OCI-LY7 (cell line): Measurements from ENCODE around the gene CFAP73. TPM values are rescaled to one million over a fixed set of nuclear protein-coding genes. Genes with fewer than 3 reads are reported as not detected.

ENCODE experiments used
- BruUV-seq: library from RNA; stranded (reverse); fragments of 400-500 nt; replicated peaks from 2 replicates; lab custom pipeline; 2021; lab: Mats Ljungman, UMichigan
- CTCF ChIA-PET: fragments of 300-600 bp; sonication (Branson Sonifier 250); formaldehyde crosslinking; loops from one replicate; lab custom pipeline; 2022; ENCODE audit warnings: antibody characterized with exemption; ENCODE audit not compliant: unreplicated experiment; lab: Charles Lee
- POLR2A ChIA-PET: fragments of 300-600 bp; sonication (Branson Sonifier 250); formaldehyde crosslinking; loops from one replicate; lab custom pipeline; 2022; ENCODE audit warnings: antibody characterized with exemption; lab: Charles Lee
- DNase-seq: peaks from one replicate; pipeline ENCODE4 v3.0.0-alpha.2; 2015; ENCODE audit warnings: low spot score
- H2AFZ ChIP-seq: fragments of 200-600 bp; sonication (generic), shearing (Covaris generic); 2 replicates; pipeline ENCODE4 v1.6.1; 2014; ENCODE audit warnings: mild to moderate bottlenecking, antibody characterized with exemption, low read length, moderate library complexity
- H3K27ac ChIP-seq: fragments of 200-600 bp; sonication (generic); 2 replicates; pipeline ENCODE4 v1.5.1; 2014; ENCODE audit warnings: mixed run types, low read depth, mild to moderate bottlenecking, moderate library complexity, low read length, inconsistent platforms; ENCODE audit not compliant: poor library complexity, severe bottlenecking
- H3K36me3 ChIP-seq: fragments of 200-600 bp; sonication (generic); 2 replicates; pipeline ENCODE4 v1.6.1; 2014; ENCODE audit warnings: mild to moderate bottlenecking, antibody characterized with exemption, low read length, moderate library complexity, mixed read lengths; ENCODE audit not compliant: insufficient read depth
- H3K4me1 ChIP-seq: fragments of 200-600 bp; sonication (generic); 2 replicates; pipeline ENCODE4 v1.5.1; 2014; ENCODE audit warnings: mild to moderate bottlenecking, low read length; ENCODE audit not compliant: insufficient read depth, poor library complexity, severe bottlenecking
- H3K4me2 ChIP-seq: fragments of 200-600 bp; sonication (generic); 2 replicates; pipeline ENCODE4 v1.6.1; 2014; ENCODE audit warnings: mild to moderate bottlenecking, low read length
- H3K4me3 ChIP-seq: fragments of 200-600 bp; sonication (generic); 2 replicates; pipeline ENCODE4 v1.5.1; 2014; ENCODE audit warnings: mild to moderate bottlenecking, low read depth, low read length; ENCODE audit not compliant: poor library complexity, severe bottlenecking
- H3K79me2 ChIP-seq: fragments of 200-600 bp; sonication (generic); 2 replicates; pipeline ENCODE4 v1.6.1; 2016; ENCODE audit warnings: low read depth, mild to moderate bottlenecking, low read length, moderate library complexity, mixed read lengths; ENCODE audit not compliant: insufficient read depth
- H3K9me2 ChIP-seq: fragments of 200-600 bp; sonication (generic); 2 replicates; pipeline ENCODE4 v1.6.1; 2016; ENCODE audit warnings: mild to moderate bottlenecking, low read length, mixed read lengths; ENCODE audit not compliant: insufficient read depth
- H3K9me3 ChIP-seq: fragments of 200-600 bp; sonication (generic); 2 replicates; pipeline ENCODE4 v1.6.1; 2014; ENCODE audit warnings: mild to moderate bottlenecking, mixed run types, low read length, mixed read lengths
- H4K20me1 ChIP-seq: fragments of 200-600 bp; sonication (generic); 2 replicates; pipeline ENCODE4 v1.6.1; 2014; ENCODE audit warnings: mild to moderate bottlenecking, antibody characterized with exemption, low read length, moderate library complexity, mixed read lengths; ENCODE audit not compliant: insufficient read depth
- EZH2phosphoT487 ChIP-seq: fragments of 200-600 bp; sonication (generic); IDR thresholded peaks from 2 replicates; pipeline ENCODE4 v1.6.1; 2018; ENCODE audit warnings: low read depth, borderline replicate concordance, mild to moderate bottlenecking, mixed run types, antibody characterized with exemption, low read length, moderate library complexity, mixed read lengths
- intact Hi-C: fragments of 100-400 bp; cut with micrococcal nuclease; formaldehyde crosslinking; loops from one replicate; pipeline ENCODE4 v1.10.0; 2022; ENCODE audit not compliant: unreplicated experiment
- microRNA-seq: library from miRNA; unstranded; fragments of <30 nt; microRNA quantifications from one replicate; pipeline ENCODE4 v1.2.0, GENCODE V29; 2022; ENCODE audit warnings: borderline replicate concordance
- small RNA-seq: library from RNA; depleted of rRNA; stranded (forward); fragments of <200 nt; gene quantifications from one replicate; pipeline ENCODE3, GENCODE V24; 2014
- total RNA-seq, 2 experiments: library from RNA; depleted of rRNA in 1 of 2; stranded (reverse); fragments of >200 nt in 1 of 2; shearing (Covaris generic) in 1 of 2; gene quantifications; 2 replicates each; pipeline ENCODE4 v1.2.3, GENCODE V29; 2014 to 2022
- TF ChIP-seq, protein P1 (sequence below): fragments of 200-600 bp; sonication (generic); conservative IDR thresholded peaks from 2 replicates; pipeline ENCODE4 v1.5.1; 2014; ENCODE audit warnings: mild to moderate bottlenecking, antibody characterized with exemption, low read length, moderate library complexity, mixed read lengths

CFAP73 gene
- total RNA-seq, 2 experiments from 2014 or later, result 26.9 to 37.4 TPM

DNA sequence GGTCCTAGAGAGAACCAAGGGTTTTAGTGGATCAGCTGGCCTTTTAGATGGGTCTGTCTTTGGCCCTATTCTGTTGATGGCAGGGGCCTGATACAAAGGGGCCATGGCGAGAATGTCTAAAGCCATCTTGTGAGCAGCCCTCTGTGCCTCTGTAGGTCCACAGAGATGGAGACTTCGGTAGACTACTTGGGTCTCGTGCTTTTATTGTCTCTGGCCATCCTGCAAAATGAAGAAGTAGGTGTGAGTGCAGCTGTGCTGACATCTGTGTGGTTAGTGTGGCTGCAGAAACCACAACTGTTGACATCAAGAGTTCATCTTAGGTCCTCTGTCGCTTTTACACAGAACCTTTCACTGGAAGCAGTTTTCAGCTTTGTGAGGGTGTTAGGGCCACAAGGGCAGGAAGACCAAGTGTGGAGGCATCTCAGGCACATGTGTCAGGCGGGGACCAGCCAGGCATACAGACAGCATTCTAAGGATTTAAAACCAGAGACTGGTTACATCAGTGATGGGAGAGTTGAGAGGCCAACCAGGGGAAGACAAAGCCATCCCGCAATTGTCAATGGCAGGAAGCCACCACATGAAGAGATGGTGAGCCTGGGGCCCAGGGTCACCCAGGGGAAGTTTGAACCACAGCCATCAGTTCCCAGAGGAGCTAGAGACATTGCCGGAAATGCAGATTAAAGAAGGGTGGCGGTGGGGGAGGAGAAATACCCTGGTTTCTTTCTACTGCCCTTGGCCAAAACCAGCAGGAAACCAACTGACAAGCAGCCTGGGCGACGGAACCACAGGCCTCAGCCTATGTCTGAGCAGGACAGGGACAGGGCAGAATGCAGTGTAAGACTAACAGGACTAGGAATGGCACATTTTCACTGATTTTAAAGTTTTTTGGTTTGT is 58.8 kb downstream of the CFAP73 start:
- Histone ChIP-seq H3K4me2 (peak overlapping the region; percentile 89), H3K36me3 (peaks cover 73% of the 10 kb centered on the region), H3K79me2 (peaks cover 50% of the 10 kb centered on the region), H3K27ac (peak overlapping the region; percentile 99), H4K20me1 (no peaks in the 10 kb centered on the region), H3K4me1 (peaks cover 91% of the 10 kb centered on the region), H2AFZ (no peak overlapping the region), H3K9me2 (no peaks in the 10 kb centered on the region), H3K9me3 (no peaks in the 10 kb centered on the region; the same call in 1 of the 2 replicates), H3K4me3 (peak overlapping the region; percentile 59)
- TF ChIP-seq, protein P1, sequence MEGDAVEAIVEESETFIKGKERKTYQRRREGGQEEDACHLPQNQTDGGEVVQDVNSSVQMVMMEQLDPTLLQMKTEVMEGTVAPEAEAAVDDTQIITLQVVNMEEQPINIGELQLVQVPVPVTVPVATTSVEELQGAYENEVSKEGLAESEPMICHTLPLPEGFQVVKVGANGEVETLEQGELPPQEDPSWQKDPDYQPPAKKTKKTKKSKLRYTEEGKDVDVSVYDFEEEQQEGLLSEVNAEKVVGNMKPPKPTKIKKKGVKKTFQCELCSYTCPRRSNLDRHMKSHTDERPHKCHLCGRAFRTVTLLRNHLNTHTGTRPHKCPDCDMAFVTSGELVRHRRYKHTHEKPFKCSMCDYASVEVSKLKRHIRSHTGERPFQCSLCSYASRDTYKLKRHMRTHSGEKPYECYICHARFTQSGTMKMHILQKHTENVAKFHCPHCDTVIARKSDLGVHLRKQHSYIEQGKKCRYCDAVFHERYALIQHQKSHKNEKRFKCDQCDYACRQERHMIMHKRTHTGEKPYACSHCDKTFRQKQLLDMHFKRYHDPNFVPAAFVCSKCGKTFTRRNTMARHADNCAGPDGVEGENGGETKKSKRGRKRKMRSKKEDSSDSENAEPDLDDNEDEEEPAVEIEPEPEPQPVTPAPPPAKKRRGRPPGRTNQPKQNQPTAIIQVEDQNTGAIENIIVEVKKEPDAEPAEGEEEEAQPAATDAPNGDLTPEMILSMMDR, result no peak
- no peak for TF ChIP-seq EZH2phosphoT487
- intact Hi-C loops, result loop anchor here (1.0 kb wide), 3 partner anchors 9 to 23 kb away; partner anchors contain the start of genes DDX54 and RITA1
- BruUV-seq, result TSS peak; percentile 71
- POLR2A ChIA-PET, result interaction anchor here (1.2 to 13.0 kb wide), 6 partner anchors 9 to 138 kb away, joined by 3 to 183 read pairs (median 6); partner anchors contain the start of genes RITA1 and TPCN1
- CTCF ChIA-PET, result interaction anchor here (0.9 to 1.0 kb wide), 2 partner anchors 9 to 14 kb away, joined by 4 read pairs; no protein-coding TSS in a partner anchor
- DNase-seq, result peak; percentile 98

Small RNAs within 50 kb of the gene (microRNA-seq; reads per million reads assigned to microRNA genes)
- 3.0 reads per million for gene MIR7106

Small RNAs within 50 kb of the gene (small RNA-seq; reads per million reads assigned to genes)
- gene MIR7106 (not detected), gene RF00019 (not detected)

Other genes with a start within 250 kb of the CFAP73 start
- 40.3 and 49.6 TPM in 2 replicates for gene OAS1, start 242.8 kb upstream of the CFAP73 start, total RNA-seq (2014; rRNA removed; shearing (Covaris generic))
- 53.7 and 56.3 TPM in 2 replicates for gene OAS1, start 242.8 kb upstream of the CFAP73 start, total RNA-seq (2022)
- 0.79 and 4.7 TPM in 2 replicates for gene OAS3, start 211.2 kb upstream of the CFAP73 start, total RNA-seq (2014; rRNA removed; shearing (Covaris generic))
- 5.4 and 9.2 TPM in 2 replicates for gene OAS3, start 211.2 kb upstream of the CFAP73 start, total RNA-seq (2022)
- 22.7 and 33.2 TPM in 2 replicates for gene OAS2, start 171.2 kb upstream of the CFAP73 start, total RNA-seq (2014; rRNA removed; shearing (Covaris generic))
- gene OAS2, start 171.2 kb upstream of the CFAP73 start, total RNA-seq (2022), result 46.8 and 52.6 TPM in 2 replicates
- 263 and 293 TPM in 2 replicates for gene DTX1, start 93.0 kb upstream of the CFAP73 start, total RNA-seq (2014; rRNA removed; shearing (Covaris generic))
- 510 and 535 TPM in 2 replicates for gene DTX1, start 93.0 kb upstream of the CFAP73 start, total RNA-seq (2022)
- gene RASAL1, start 14.0 kb upstream of the CFAP73 start, total RNA-seq (2014; rRNA removed; shearing (Covaris generic)), result 69.1 and 89.1 TPM in 2 replicates
- gene RASAL1, start 14.0 kb upstream of the CFAP73 start, total RNA-seq (2022), result 67.5 and 74.4 TPM in 2 replicates
- gene DDX54, start 35.8 kb downstream of the CFAP73 start, total RNA-seq (2014; rRNA removed; shearing (Covaris generic)), result 86.0 and 87.2 TPM in 2 replicates
- gene DDX54, start 35.8 kb downstream of the CFAP73 start, total RNA-seq (2022), result 145 and 150 TPM in 2 replicates
- 72.5 and 90.8 TPM in 2 replicates for gene RITA1, start 36.0 kb downstream of the CFAP73 start, total RNA-seq (2014; rRNA removed; shearing (Covaris generic))
- 59.5 and 68.6 TPM in 2 replicates for gene RITA1, start 36.0 kb downstream of the CFAP73 start, total RNA-seq (2022)
- 72.4 and 96.0 TPM in 2 replicates for gene TPCN1, start 71.7 kb downstream of the CFAP73 start, total RNA-seq (2014; rRNA removed; shearing (Covaris generic))
- 160 and 177 TPM in 2 replicates for gene TPCN1, start 71.7 kb downstream of the CFAP73 start, total RNA-seq (2022)
- 40.6 and 47.1 TPM in 2 replicates for gene SLC8B1, start 185.4 kb downstream of the CFAP73 start, total RNA-seq (2014; rRNA removed; shearing (Covaris generic))
- gene SLC8B1, start 185.4 kb downstream of the CFAP73 start, total RNA-seq (2022), result 57.2 and 69.1 TPM in 2 replicates
- 2.3 and 3.4 TPM in 2 replicates for gene PLBD2, start 208.9 kb downstream of the CFAP73 start, total RNA-seq (2014; rRNA removed; shearing (Covaris generic))
- gene PLBD2, start 208.9 kb downstream of the CFAP73 start, total RNA-seq (2022), result 9.1 and 14.4 TPM in 2 replicates